Endodermal cell (in vitro differentiated cells): ENCODE data around the gene ZSCAN30. TPM values are rescaled to one million over a fixed set of nuclear protein-coding genes. Genes with fewer than 3 reads are reported as not detected.

Experiments
- DNase-seq: peaks from one replicate; pipeline ENCODE4 v3.0.0-alpha.2; 2017
- H3K27ac ChIP-seq: 2 replicates; pipeline ENCODE4 v1.5.1; 2013; ENCODE audit warnings: mild to moderate bottlenecking, low read depth, low read length, moderate library complexity
- H3K27me3 ChIP-seq: 2 replicates; pipeline ENCODE4 v1.6.1; 2013; ENCODE audit warnings: mild to moderate bottlenecking, low read length, moderate library complexity; ENCODE audit not compliant: insufficient read depth, control insufficient read depth, poor library complexity, severe bottlenecking
- H3K36me3 ChIP-seq: 2 replicates; pipeline ENCODE4 v1.7.0; 2013; ENCODE audit warnings: mild to moderate bottlenecking, low read length, moderate library complexity; ENCODE audit not compliant: control insufficient read depth, insufficient read depth
- H3K4me1 ChIP-seq: one replicate; pipeline ENCODE4 v1.7.0; 2013; ENCODE audit warnings: low read length; ENCODE audit not compliant: control insufficient read depth, insufficient read depth
- H3K4me3 ChIP-seq: 2 replicates; pipeline ENCODE4 v1.5.1; 2013; ENCODE audit warnings: mild to moderate bottlenecking, low read length, moderate library complexity
- H3K9ac ChIP-seq: 2 replicates; pipeline ENCODE4 v1.6.1; 2013; ENCODE audit warnings: mild to moderate bottlenecking, low read length, moderate library complexity; ENCODE audit not compliant: poor library complexity, severe bottlenecking; ENCODE audit errors: extremely low read depth
- H3K9me3 ChIP-seq: 2 replicates; pipeline ENCODE4 v1.6.1; 2013; ENCODE audit warnings: mild to moderate bottlenecking, low read length, moderate library complexity; ENCODE audit not compliant: control insufficient read depth
- H3K27ac Mint-ChIP-seq: 2 replicates; pipeline ENCODE4 v1.8.0; 2020; ENCODE audit warnings: mixed read lengths
- H3K27me3 Mint-ChIP-seq: 2 replicates; pipeline ENCODE4 v1.8.0; 2021; ENCODE audit warnings: mild to moderate bottlenecking, mixed read lengths; ENCODE audit not compliant: insufficient read depth
- H3K36me3 Mint-ChIP-seq: 2 replicates; pipeline ENCODE4 v1.8.0; 2020; ENCODE audit warnings: low read depth, mixed read lengths
- H3K4me1 Mint-ChIP-seq: 2 replicates; pipeline ENCODE4 v1.8.0; 2020; ENCODE audit warnings: mixed read lengths
- H3K4me3 Mint-ChIP-seq: 2 replicates; pipeline ENCODE4 v1.8.0; 2020; ENCODE audit warnings: mild to moderate bottlenecking, moderate library complexity, mixed read lengths
- H3K9me3 Mint-ChIP-seq: 2 replicates; pipeline ENCODE4 v1.8.0; 2020; ENCODE audit warnings: mild to moderate bottlenecking, mixed read lengths
- WGBS, 2 experiments: methylation state at CpG; one replicate each; pipeline versions ENCODE4 v1.1.5 to v1.1.7; 2013; ENCODE audit warnings: missing lambda C conversion rate in 2 of 2, mixed read lengths in 1 of 2; ENCODE audit not compliant: insufficient coverage in 1 of 2, insufficient read length in 1 of 2; 5-methylcytosine and 5-hydroxymethylcytosine counted together
- total RNA-seq, 2 donors: library from RNA; stranded (reverse); fragmentation: NEBNext Ultra II Directional in 1 of 2; extraction: Animal tissue kit (Norgen Biotek cat#: 25700) in 1 of 2; gene quantifications; 2 replicates in 1 of 2; 3 replicates in 1 of 2; pipeline ENCODE4 v1.2.1, GENCODE V29; 2021
- TF ChIP-seq, protein P1 (sequence below): fragments of 200-600 bp; sonication (generic); conservative IDR thresholded peaks from 2 replicates; pipeline ENCODE4 v1.5.0; 2021; ENCODE audit warnings: antibody characterized with exemption, mild to moderate bottlenecking

The ZSCAN30 gene
- total RNA-seq, 2 donors from 2014 or later: 20.1 to 29.6 TPM

GRCh38 chr18:35241448-35241804, 48.6 kb downstream of the ZSCAN30 start:
- H3K36me3 Mint-ChIP-seq: peaks cover 46% of the 10 kb centered on the region
- 1% methylated on average over 5 of the region's 5 CpGs; no CpG with 5 or more reads in 1 of the 2 experiments for WGBS, 2 experiments
- H3K27me3 Mint-ChIP-seq: no peaks in the 10 kb centered on the region

GRCh38 chr18:35240664-35241447, 49.2 kb downstream of the ZSCAN30 start, which contains the start of gene ZNF397:
TSS of gene ZNF397 (plus strand) at chr18:35241034. CDS start at chr18:35242471, 1,437 bp downstream.
- H3K27me3 ChIP-seq: no peaks in the 10 kb centered on the region
- H3K9me3 ChIP-seq: peaks cover 39% of the 10 kb centered on the region
- H3K4me1 Mint-ChIP-seq: peaks cover 10% of the 10 kb centered on the region
- peaks cover 40% of the 10 kb centered on the region for H3K36me3 ChIP-seq
- TF ChIP-seq, protein P1, sequence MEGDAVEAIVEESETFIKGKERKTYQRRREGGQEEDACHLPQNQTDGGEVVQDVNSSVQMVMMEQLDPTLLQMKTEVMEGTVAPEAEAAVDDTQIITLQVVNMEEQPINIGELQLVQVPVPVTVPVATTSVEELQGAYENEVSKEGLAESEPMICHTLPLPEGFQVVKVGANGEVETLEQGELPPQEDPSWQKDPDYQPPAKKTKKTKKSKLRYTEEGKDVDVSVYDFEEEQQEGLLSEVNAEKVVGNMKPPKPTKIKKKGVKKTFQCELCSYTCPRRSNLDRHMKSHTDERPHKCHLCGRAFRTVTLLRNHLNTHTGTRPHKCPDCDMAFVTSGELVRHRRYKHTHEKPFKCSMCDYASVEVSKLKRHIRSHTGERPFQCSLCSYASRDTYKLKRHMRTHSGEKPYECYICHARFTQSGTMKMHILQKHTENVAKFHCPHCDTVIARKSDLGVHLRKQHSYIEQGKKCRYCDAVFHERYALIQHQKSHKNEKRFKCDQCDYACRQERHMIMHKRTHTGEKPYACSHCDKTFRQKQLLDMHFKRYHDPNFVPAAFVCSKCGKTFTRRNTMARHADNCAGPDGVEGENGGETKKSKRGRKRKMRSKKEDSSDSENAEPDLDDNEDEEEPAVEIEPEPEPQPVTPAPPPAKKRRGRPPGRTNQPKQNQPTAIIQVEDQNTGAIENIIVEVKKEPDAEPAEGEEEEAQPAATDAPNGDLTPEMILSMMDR: no peak
- DNase-seq: peak; percentile 99
- H3K27ac ChIP-seq: peak within 1 kb of the TSS; percentile 95
- peak within 1 kb of the TSS; percentile 89 for H3K9ac ChIP-seq
- peak within 1 kb of the TSS; percentile 92 for H3K4me3 ChIP-seq
- H3K4me1 ChIP-seq: no peaks in the 10 kb centered on the region
- H3K27ac Mint-ChIP-seq: peak within 1 kb of the TSS; percentile 100
- peaks cover 35% of the 10 kb centered on the region for H3K9me3 Mint-ChIP-seq
- no peaks in the 10 kb centered on the region for H3K27me3 Mint-ChIP-seq
- WGBS, 2 experiments: 0 to 1% methylated on average over 20 to 60 of the region's 60 CpGs
- H3K4me3 Mint-ChIP-seq: peak within 1 kb of the TSS; percentile 96
- H3K36me3 Mint-ChIP-seq: peaks cover 41% of the 10 kb centered on the region

More at GRCh38 chr18:35241448-35241804, 48.6 kb downstream of the ZSCAN30 start:
- H3K9me3 Mint-ChIP-seq: peaks cover 40% of the 10 kb centered on the region
- Histone ChIP-seq H3K36me3 (peaks cover 45% of the 10 kb centered on the region), H3K27me3 (no peaks in the 10 kb centered on the region), H3K4me1 (no peaks in the 10 kb centered on the region), H3K9me3 (peaks cover 44% of the 10 kb centered on the region), H3K27ac (peak overlapping the region; percentile 95), H3K4me3 (peak overlapping the region; percentile 92), H3K9ac (peak overlapping the region; percentile 89)
- H3K4me3 Mint-ChIP-seq: peak overlapping the region; percentile 96
- peak overlapping the region; percentile 100 for H3K27ac Mint-ChIP-seq
- DNase-seq: no peak
- TF ChIP-seq, protein P1: no peak
- H3K4me1 Mint-ChIP-seq: peaks cover 10% of the 10 kb centered on the region

- H3K36me3 ChIP-seq: peaks cover 24% of the 10 kb centered on the region
- no peak for DNase-seq
- H3K4me3 ChIP-seq: no peak overlapping the region
- WGBS, 2 experiments: 95% methylated on average over 1 of the region's 1 CpG; no CpG with 5 or more reads in 1 of the 2 experiments
- no peak overlapping the region for H3K27ac Mint-ChIP-seq
- no peak overlapping the region for H3K9ac ChIP-seq
- peaks cover 25% of the 10 kb centered on the region for H3K36me3 Mint-ChIP-seq
- H3K9me3 Mint-ChIP-seq: peaks cover 20% of the 10 kb centered on the region
- H3K4me3 Mint-ChIP-seq: no peak overlapping the region
- H3K27ac ChIP-seq: no peak overlapping the region
- TF ChIP-seq, protein P1: no peak
- H3K4me1 Mint-ChIP-seq: peaks cover 10% of the 10 kb centered on the region
- no peaks in the 10 kb centered on the region for H3K27me3 ChIP-seq
- peaks cover 23% of the 10 kb centered on the region for H3K9me3 ChIP-seq
- no peaks in the 10 kb centered on the region for H3K27me3 Mint-ChIP-seq
- no peaks in the 10 kb centered on the region for H3K4me1 ChIP-seq
These were observed 50.7 kb downstream of the ZSCAN30 start for GRCh38 chr18:35239314-35239713.
